Prostate gland (tissue), 2 donors: ENCODE measurements around the gene PRELP.

Experiments used
- POLR2A ChIP-seq: fragments of 450-650 bp; IDR thresholded peaks from one replicate; pipeline ENCODE4 v1.6.1; 2016; ENCODE audit warnings: antibody characterized with exemption, mild to moderate bottlenecking
- TF ChIP-seq, protein P1 (sequence below), 4 experiments: fragments of 200-600 bp in 2 of 4; fragments of 450-650 bp in 2 of 4; sonication (generic) in 2 of 4; IDR thresholded peaks; 1 replicate in 3 of 4; 2 replicates in 1 of 4; pipeline ENCODE4 v1.5.1; 2016 to 2019; ENCODE audit warnings: antibody characterized with exemption in 4 of 4, mild to moderate bottlenecking in 2 of 4, moderate library complexity in 2 of 4

DNA sequence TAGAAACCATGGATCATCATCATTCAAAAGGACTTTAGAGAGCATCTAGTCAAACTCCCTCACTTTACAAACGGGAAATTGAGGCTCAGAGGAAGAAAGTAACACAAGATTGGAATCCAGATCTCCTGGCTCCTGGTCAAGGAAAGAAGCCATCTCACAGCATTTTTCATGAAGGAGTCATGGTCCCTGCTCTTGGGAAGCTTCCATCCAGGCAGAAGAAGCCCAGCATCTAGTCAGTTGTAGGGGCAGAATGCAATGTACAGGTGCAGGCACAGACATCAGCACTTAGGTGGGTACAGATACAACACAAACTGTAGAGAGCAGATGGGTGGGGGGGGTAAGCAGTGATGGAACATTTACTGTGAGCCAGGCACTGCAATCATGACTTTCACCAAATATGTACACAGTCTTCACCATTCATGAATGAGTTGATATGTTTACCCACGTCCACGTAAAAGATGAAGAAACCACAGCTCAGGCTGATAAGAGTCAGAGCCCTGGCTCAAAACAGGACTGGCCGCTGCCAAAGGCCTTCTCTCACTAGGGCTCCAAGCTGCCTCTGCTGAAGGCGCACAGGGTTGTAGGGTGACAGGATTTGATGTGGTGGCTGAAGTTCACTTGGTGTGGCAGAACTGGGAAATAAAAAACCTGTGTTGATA lies 62.3 kb downstream of the PRELP start:
- no peak for TF ChIP-seq POLR2A
- TF ChIP-seq, protein P1, sequence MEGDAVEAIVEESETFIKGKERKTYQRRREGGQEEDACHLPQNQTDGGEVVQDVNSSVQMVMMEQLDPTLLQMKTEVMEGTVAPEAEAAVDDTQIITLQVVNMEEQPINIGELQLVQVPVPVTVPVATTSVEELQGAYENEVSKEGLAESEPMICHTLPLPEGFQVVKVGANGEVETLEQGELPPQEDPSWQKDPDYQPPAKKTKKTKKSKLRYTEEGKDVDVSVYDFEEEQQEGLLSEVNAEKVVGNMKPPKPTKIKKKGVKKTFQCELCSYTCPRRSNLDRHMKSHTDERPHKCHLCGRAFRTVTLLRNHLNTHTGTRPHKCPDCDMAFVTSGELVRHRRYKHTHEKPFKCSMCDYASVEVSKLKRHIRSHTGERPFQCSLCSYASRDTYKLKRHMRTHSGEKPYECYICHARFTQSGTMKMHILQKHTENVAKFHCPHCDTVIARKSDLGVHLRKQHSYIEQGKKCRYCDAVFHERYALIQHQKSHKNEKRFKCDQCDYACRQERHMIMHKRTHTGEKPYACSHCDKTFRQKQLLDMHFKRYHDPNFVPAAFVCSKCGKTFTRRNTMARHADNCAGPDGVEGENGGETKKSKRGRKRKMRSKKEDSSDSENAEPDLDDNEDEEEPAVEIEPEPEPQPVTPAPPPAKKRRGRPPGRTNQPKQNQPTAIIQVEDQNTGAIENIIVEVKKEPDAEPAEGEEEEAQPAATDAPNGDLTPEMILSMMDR (IDR thresholded peaks at IDR 0.05): no peak
